ENCODE results near the gene FOXN3.

- TF ChIP-seq CTCF (optimal IDR thresholded peaks at IDR 0.05 in 1 of 3, IDR thresholded peaks at IDR 0.05 in 1 of 3, conservative IDR thresholded peaks at IDR 0.05 in 1 of 3; ENCODE audit: extremely low read depth in 1 of 3, insufficient read depth in 2 of 3, low read length in 3 of 3), result no peak
- TF ChIP-seq EZH2 (IDR thresholded peaks at IDR 0.05; ENCODE audit: low read length), result no peak
Measured at GRCh38 chr14:89264196-89264800, 152.7 kb downstream of the FOXN3 start.
